Adipose tissue (tissue), 3 donors: ENCODE data around the gene PALMD. TPM values are rescaled to one million over a fixed set of nuclear protein-coding genes. Genes with fewer than 3 reads are reported as not detected.

Experiments used
- H3K27ac ChIP-seq: one replicate; pipeline ENCODE4 v1.5.1; 2013; ENCODE audit warnings: low read depth, low read length
- WGBS, 3 donors: extraction: QIAGEN DNeasy Blood & Tissue Kit; methylation state at CpG; one replicate each; pipeline ENCODE4 v1.1.7; 2013; 5-methylcytosine and 5-hydroxymethylcytosine counted together
- polyA plus RNA-seq, 3 donors: library from polyadenylated mRNA; stranded (reverse); fragments of 200-250 nt; gene quantifications; one replicate each; pipeline ENCODE4 v1.2.3, GENCODE V29; 2013
- donor health status: healthy with polysubstance abuse.
- donor health status: Bipolar disorder and iron deficiency.
- donor health status: healthy.

PALMD gene
- polyA plus RNA-seq = 100 to 1,000 TPM in 1 of 3 donors, 10 to 100 TPM in 1, 1 to 10 TPM in 1; 9.8 to 121 (median 59.2) TPM

DNA sequence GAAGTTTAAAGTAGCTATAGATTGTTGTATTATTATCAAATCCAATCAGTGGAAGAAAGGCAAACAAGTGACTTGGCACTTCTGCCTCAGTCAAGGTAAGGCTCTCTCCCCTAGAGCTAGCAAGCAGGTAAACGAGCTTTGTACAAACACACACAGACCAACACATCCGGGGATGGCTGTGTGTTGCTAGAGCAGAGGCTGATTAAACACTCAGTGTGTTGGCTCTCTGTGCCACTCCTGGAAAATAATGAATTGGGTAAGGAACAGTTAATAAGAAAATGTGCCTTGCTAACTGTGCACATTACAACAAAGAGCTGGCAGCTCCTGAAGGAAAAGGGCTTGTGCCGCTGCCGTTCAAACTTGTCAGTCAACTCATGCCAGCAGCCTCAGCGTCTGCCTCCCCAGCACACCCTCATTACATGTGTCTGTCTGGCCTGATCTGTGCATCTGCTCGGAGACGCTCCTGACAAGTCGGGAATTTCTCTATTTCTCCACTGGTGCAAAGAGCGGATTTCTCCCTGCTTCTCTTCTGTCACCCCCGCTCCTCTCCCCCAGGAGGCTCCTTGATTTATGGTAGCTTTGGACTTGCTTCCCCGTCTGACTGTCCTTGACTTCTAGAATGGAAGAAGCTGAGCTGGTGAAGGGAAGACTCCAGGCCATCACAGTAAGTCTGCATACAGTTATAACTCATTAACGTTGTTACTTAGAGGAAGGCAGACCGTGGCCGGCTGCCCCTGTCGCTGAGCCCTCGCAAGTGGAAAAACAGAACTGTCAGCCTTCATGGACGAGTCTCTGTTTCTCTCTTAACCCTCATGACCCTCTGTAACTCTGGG is at the start of gene PALMD:
TSS of gene PALMD (plus strand) at position 415 of the 833 bp plus-strand sequence. CDS start at position 620, 205 bp downstream.
- WGBS, 3 donors = 5 to 22% (median 17%) methylated on average over 17 of the region's 17 CpGs
- H3K27ac ChIP-seq = peak within 1 kb of the TSS; percentile 29

GRCh38 chr1:99598738-99599411 is 47.0 kb upstream of the PALMD start:
- 74 to 84% (median 79%) methylated on average over 2 of the region's 2 CpGs for WGBS, 3 donors
- no peak overlapping the region for H3K27ac ChIP-seq

GRCh38 chr1:99599678-99600175 is 46.2 kb upstream of the PALMD start:
- WGBS, 3 donors = 75 to 79% (median 78%) methylated on average over 5 of the region's 5 CpGs
- no peak overlapping the region for H3K27ac ChIP-seq

GRCh38 chr1:99600782-99601181 is 45.1 kb upstream of the PALMD start:
- 32 to 61% (median 56%) methylated on average over 3 of the region's 3 CpGs for WGBS, 3 donors
- no peak overlapping the region for H3K27ac ChIP-seq

GRCh38 chr1:99601208-99601607 is 44.7 kb upstream of the PALMD start:
- 57 to 64% (median 62%) methylated on average over 3 of the region's 3 CpGs for WGBS, 3 donors
- H3K27ac ChIP-seq = no peak overlapping the region

DNA sequence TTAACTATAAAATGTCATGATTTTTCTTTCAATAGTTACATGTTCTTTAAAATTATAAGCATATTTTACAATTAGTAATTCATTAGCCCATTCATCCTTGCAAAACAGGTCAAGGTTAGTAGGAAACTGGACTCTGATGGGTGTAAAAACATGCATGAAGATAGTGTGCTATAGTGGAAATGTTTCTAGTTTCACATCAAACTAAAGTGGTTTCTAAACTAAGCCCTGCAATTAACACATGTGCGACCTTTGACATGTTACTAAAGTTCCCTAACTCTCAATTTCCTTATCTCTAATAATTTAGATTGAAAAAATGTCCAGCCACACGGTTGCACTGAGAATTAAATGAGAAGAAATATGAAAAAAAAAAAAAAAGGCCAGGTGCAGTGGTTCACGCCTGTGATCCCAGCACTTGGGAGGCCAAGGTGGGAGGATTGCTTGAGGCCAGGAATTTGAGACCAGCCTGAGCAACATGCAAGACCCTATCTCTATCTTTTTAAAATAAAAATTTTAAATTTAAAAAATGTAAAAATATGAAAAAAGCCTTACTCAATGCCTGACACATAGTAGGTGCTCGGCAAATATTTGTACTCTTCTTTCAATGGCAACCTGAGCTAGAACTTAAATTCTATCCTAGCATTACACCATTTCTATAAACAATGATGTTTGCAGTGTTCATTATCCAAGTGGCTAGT is 44.1 kb upstream of the PALMD start:
- WGBS, 3 donors = 65 to 82% (median 81%) methylated on average over 4 of the region's 4 CpGs
- no peak overlapping the region for H3K27ac ChIP-seq

DNA sequence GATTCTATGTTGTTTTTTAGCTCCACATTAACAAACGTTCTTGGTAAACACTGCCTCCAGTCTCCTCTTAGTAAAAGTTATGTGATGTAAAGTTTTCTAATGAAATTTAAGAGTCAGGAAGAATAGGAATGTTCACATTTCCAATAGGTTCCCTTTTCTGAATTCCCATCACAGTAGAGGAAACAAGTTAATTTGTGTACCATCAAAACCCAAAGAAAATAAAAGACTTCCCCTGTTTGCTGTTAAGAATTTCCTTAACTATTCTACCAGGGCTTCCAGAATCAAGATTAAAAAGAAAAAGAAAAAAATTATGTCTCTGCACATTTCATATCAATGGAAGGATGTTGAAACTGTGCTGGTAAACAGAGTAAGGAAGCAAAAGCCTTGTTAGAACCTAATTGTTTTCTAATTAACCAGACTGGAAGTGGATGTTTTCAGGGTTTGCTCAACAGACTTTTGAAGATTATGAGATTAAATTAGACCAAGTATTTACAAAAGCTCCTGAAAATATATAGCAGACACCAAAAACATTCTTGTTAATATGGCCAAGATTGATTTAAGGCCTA is 43.4 kb upstream of the PALMD start:
- WGBS, 3 donors = 38 to 54% (median 49%) methylated on average over 1 of the region's 1 CpG
- H3K27ac ChIP-seq = no peak overlapping the region

GRCh38 chr1:99603699-99604560 is 42.0 kb upstream of the PALMD start:
- WGBS, 3 donors = 44 to 50% (median 47%) methylated on average over 1 of the region's 1 CpG
- H3K27ac ChIP-seq = no peak overlapping the region

DNA sequence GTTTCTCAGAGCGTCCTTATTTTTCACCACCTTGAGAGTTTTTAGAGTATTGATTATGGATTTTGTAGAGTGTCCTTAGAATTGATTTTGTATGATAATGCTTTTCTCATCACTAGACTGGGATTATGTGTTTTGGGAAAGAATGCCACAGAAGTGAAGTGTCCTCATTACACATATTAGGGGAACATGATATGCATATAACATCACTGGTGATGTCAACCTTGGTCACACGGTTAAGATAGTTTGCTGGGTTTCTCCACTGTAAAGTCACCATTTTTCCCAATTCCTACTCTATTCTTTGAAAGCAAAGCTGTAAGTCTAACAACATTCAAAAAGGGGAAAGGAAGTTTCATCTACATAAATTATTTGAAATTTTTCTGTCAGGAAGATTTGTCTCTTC is 39.6 kb upstream of the PALMD start:
- WGBS, 3 donors = 81 to 92% (median 82%) methylated on average over 2 of the region's 2 CpGs

GRCh38 chr1:99607590-99607989 is 38.3 kb upstream of the PALMD start:
- 87 to 97% (median 94%) methylated on average over 1 of the region's 1 CpG for WGBS, 3 donors
- H3K27ac ChIP-seq = no peak overlapping the region

More for the DNA sequence above, 39.6 kb upstream of the PALMD start:
- H3K27ac ChIP-seq = no peak overlapping the region

DNA sequence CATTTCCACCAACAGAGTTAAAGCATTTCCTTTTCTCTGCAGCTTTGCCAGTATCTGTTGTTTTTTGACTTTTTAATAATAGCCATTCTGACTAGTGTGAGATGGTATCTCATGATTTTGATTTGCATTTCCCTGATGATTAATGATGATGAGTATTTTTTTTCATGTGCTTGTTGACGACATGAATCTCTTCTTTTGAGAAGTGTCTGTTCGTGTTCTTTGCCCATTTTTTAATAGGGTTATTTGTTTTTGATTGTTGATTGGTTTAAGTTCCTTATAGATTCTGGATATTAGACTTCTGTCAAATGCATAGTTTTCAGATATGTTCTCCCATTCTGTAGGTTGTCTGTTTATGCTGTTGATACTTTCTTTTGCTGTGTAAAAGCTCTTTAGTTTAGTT is 37.9 kb upstream of the PALMD start:
- WGBS, 3 donors = 64 to 91% (median 85%) methylated on average over 2 of the region's 2 CpGs
- H3K27ac ChIP-seq = no peak overlapping the region

DNA sequence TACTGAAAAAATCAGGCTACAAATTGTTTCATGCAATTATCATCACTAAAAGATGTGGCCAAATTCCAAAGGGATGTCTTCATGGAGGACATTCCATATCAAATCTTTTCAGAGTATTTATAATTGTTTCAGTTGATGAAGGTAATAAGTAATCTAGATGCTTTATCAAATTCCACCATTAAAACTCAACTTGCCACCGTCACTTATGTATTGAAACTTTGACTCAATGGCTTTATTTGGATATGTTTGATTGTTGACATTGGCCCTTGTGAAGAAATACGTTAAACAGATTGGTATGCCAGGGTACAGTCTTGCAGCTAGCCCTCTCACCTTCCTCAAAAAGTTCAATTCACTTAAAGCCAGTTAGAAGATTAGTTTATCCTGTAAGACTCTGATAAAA is 32.2 kb upstream of the PALMD start:
- no peak overlapping the region for H3K27ac ChIP-seq

GRCh38 chr1:99614728-99615127 is 31.2 kb upstream of the PALMD start:
- H3K27ac ChIP-seq = no peak overlapping the region

More for the DNA sequence above, 32.2 kb upstream of the PALMD start:
- 45 to 85% (median 81%) methylated on average over 2 of the region's 2 CpGs for WGBS, 3 donors

- no peak overlapping the region for H3K27ac ChIP-seq
- WGBS, 3 donors = 80 to 89% (median 83%) methylated on average over 4 of the region's 4 CpGs
Measured at GRCh38 chr1:99619583-99619982, 26.3 kb upstream of the PALMD start.

- H3K27ac ChIP-seq = no peak overlapping the region
- WGBS, 3 donors = 90 to 96% (median 94%) methylated on average over 8 of the region's 8 CpGs
Measured at GRCh38 chr1:99621340-99621901, 24.5 kb upstream of the PALMD start.

- WGBS, 3 donors = 84 to 94% (median 92%) methylated on average over 4 of the region's 4 CpGs
- no peak overlapping the region for H3K27ac ChIP-seq
Measured at GRCh38 chr1:99622702-99623347, 23.1 kb upstream of the PALMD start.

DNA sequence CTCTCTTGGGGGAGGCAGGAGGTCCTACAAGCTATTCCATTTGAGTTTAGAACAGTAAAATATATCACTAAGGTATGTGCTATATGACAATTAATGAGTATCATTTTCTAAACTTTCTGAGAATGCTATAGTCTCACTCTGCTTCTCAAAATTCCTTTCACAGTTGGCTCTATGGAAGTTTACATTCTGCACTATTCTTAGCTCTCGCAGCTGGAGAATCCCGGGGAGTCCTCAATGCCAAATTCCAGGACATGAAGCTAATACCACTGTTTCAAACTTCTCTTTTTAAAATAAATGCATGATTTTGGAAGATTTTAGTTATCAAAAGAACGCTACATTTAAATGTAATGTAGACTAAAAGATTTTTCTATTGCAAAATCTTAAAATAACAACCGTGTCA is 22.4 kb upstream of the PALMD start:
- no peak overlapping the region for H3K27ac ChIP-seq
- 53 to 82% (median 80%) methylated on average over 4 of the region's 4 CpGs for WGBS, 3 donors
